IMR-90 (cell line): ENCODE results near the gene GLMP. TPM values are rescaled to one million over a fixed set of nuclear protein-coding genes. Genes with fewer than 3 reads are reported as not detected.

Experiments
- polyA plus RNA-seq, 3 experiments: library from polyadenylated mRNA; depleted of rRNA; stranded (reverse); fragments of >200 nt; gene quantifications; 2 replicates each; pipeline ENCODE4 v1.2.3, GENCODE V29; 2012; ENCODE audit warnings: low replicate concordance in 1 of 3
- total RNA-seq: library from RNA; depleted of rRNA; stranded (reverse); fragments of >200 nt; gene quantifications from 2 replicates; pipeline ENCODE4 v1.2.3, GENCODE V29; 2012; rRNA removed

Gene GLMP
- total and polyA plus RNA-seq, 2 of the 4 experiments (the other 2 are of a cell fraction) = 32.6 to 43.1 TPM

Other genes with a start within 250 kb of the GLMP start
- 8.8 and 9.7 TPM in 2 replicates for gene UBQLN4, start 241.9 kb downstream of the GLMP start, total RNA-seq
- 21.6 and 24.0 TPM in 2 replicates for gene UBQLN4, start 241.9 kb downstream of the GLMP start, polyA plus RNA-seq (2012; rRNA removed)
- 45.8 and 50.0 TPM in 2 replicates for gene LAMTOR2, start 240.9 kb downstream of the GLMP start, total RNA-seq
- 89.0 and 106 TPM in 2 replicates for gene LAMTOR2, start 240.9 kb downstream of the GLMP start, polyA plus RNA-seq (2012; rRNA removed)
- not detected in 2 replicates for gene RAB25, start 234.5 kb downstream of the GLMP start, total RNA-seq
- not detected in 2 replicates for gene RAB25, start 234.5 kb downstream of the GLMP start, polyA plus RNA-seq (2012; rRNA removed)
- 2.3 and 2.5 TPM in 2 replicates for gene MEX3A, start 213.2 kb downstream of the GLMP start, total RNA-seq
- gene MEX3A, start 213.2 kb downstream of the GLMP start, polyA plus RNA-seq (2012; rRNA removed) = 9.0 and 11.6 TPM in 2 replicates
- gene LMNA, start 181.0 kb downstream of the GLMP start, total RNA-seq = 753 and 755 TPM in 2 replicates
- gene LMNA, start 181.0 kb downstream of the GLMP start, polyA plus RNA-seq (2012; rRNA removed) = 563 and 927 TPM in 2 replicates
- gene SEMA4A, start 142.1 kb downstream of the GLMP start, total RNA-seq = 0.18 and 0.28 TPM in 2 replicates
- 0.86 and 1.4 TPM in 2 replicates for gene SEMA4A, start 142.1 kb downstream of the GLMP start, polyA plus RNA-seq (2012; rRNA removed)
- 12.7 and 12.8 TPM in 2 replicates for gene SLC25A44, start 101.6 kb downstream of the GLMP start, total RNA-seq
- 19.7 and 20.2 TPM in 2 replicates for gene SLC25A44, start 101.6 kb downstream of the GLMP start, polyA plus RNA-seq (2012; rRNA removed)
- gene PMF1, start 82.7 kb downstream of the GLMP start, total RNA-seq = 54.8 and 62.5 TPM in 2 replicates
- gene PMF1, start 82.7 kb downstream of the GLMP start, polyA plus RNA-seq (2012; rRNA removed) = 73.4 and 74.9 TPM in 2 replicates
- not detected in 2 replicates for gene BGLAP, start 53.5 kb downstream of the GLMP start, total RNA-seq
- 0.32 and 0.67 TPM in 2 replicates for gene BGLAP, start 53.5 kb downstream of the GLMP start, polyA plus RNA-seq (2012; rRNA removed)
- under 0.01 TPM in 1 of 2 replicates, not detected in the other for gene PAQR6, start 47.6 kb downstream of the GLMP start, total RNA-seq
- gene PAQR6, start 47.6 kb downstream of the GLMP start, polyA plus RNA-seq (2012; rRNA removed) = 0.57 and 0.67 TPM in 2 replicates
- 33.9 and 37.3 TPM in 2 replicates for gene SMG5, start 12.9 kb downstream of the GLMP start, total RNA-seq
- 33.3 and 34.7 TPM in 2 replicates for gene SMG5, start 12.9 kb downstream of the GLMP start, polyA plus RNA-seq (2012; rRNA removed)
- gene TMEM79, start 11.4 kb downstream of the GLMP start, total RNA-seq = 0.28 and 0.54 TPM in 2 replicates
- 2.3 and 3.3 TPM in 2 replicates for gene TMEM79, start 11.4 kb downstream of the GLMP start, polyA plus RNA-seq (2012; rRNA removed)
- gene VHLL, start 3.6 kb upstream of the GLMP start, total RNA-seq = 0.28 TPM in 1 of 2 replicates, not detected in the other
- gene VHLL, start 3.6 kb upstream of the GLMP start, polyA plus RNA-seq (2012; rRNA removed) = not detected in 2 replicates
- gene CCT3, start 42.6 kb upstream of the GLMP start, total RNA-seq = 595 and 637 TPM in 2 replicates
- gene CCT3, start 42.6 kb upstream of the GLMP start, polyA plus RNA-seq (2012; rRNA removed) = 293 and 313 TPM in 2 replicates
- not detected in 2 replicates for gene TSACC, start 42.8 kb upstream of the GLMP start, total RNA-seq
- 0.75 and 0.79 TPM in 2 replicates for gene TSACC, start 42.8 kb upstream of the GLMP start, polyA plus RNA-seq (2012; rRNA removed)
- gene RHBG, start 73.5 kb upstream of the GLMP start, total RNA-seq = not detected in 2 replicates
- gene RHBG, start 73.5 kb upstream of the GLMP start, polyA plus RNA-seq (2012; rRNA removed) = not detected in 2 replicates
- gene MEF2D, start 205.1 kb upstream of the GLMP start, total RNA-seq = 2.9 and 3.6 TPM in 2 replicates
- gene MEF2D, start 205.1 kb upstream of the GLMP start, polyA plus RNA-seq (2012; rRNA removed) = 20.0 and 25.0 TPM in 2 replicates